ENCODE results near the gene KAT5. TPM values are rescaled to one million over a fixed set of nuclear protein-coding genes. Genes with fewer than 3 reads are reported as not detected.
"Not testable (repeated sequence)": the region's sequence is repeated elsewhere in the genome, so short reads cannot be mapped to it uniquely, and the experiment has no call there.

The KAT5 gene
- total and polyA plus RNA-seq, 2 of the 13 experiments (the other 11 are each of a cell fraction or from before 2014, with no cell fraction given), result 35.2 to 48.3 TPM

GRCh38 chr11:65745049-65745448 lies 33.0 kb downstream of the KAT5 start:
- CTCF ChIA-PET (ENCODE audit: low intra/inter-chr PET ratio, low total read pairs), result interaction anchor here (1.2 to 2.5 kb wide), 7 partner anchors 25 to 244 kb away, joined by 3 to 57 read pairs (median 9); partner anchors contain the start of genes AP5B1, FIBP and KAT5
- Histone ChIP-seq H3K9me3 (ENCODE audit: low read length) (no peaks in the 10 kb centered on the region), H2AFZ (ENCODE audit: low read length) (peak overlapping the region; percentile 70), H3K79me2 (ENCODE audit: insufficient read depth, low read length) (no peaks in the 10 kb centered on the region), H3K9ac (ENCODE audit: insufficient read depth, low read depth, low read length) (no peak overlapping the region), H3K4me1 (ENCODE audit: insufficient read depth, low read length) (peaks cover 8% of the 10 kb centered on the region), H3K4me3 (replicated peaks in 1 of 3; ENCODE audit: insufficient read depth in 1 of 3, low read depth in 2 of 3, low read length in 3 of 3) (peak overlapping the region in 2 of 3 experiments; percentile 3 to 56; a peak in 3 of 6 replicates), H3K27ac (ENCODE audit: extremely low read length, insufficient read depth, low read length) (no peak overlapping the region), H3K4me2 (ENCODE audit: low read depth, low read length) (peak overlapping the region; percentile 77), H3K36me3 (replicated peaks in 1 of 2; ENCODE audit: control insufficient read depth in 1 of 2, insufficient read depth in 2 of 2, low read length in 2 of 2) (no peaks in the 10 kb centered on the region), H3K27me3 (ENCODE audit: control insufficient read depth in 1 of 2, insufficient read depth in 2 of 2, low read length in 2 of 2) (no peaks in the 10 kb centered on the region; a peak in 1 of 5 replicates), H4K20me1 (ENCODE audit: insufficient read depth, low read length) (no peaks in the 10 kb centered on the region)
- no peak for DNase-seq (ENCODE audit: low spot score)
- TF ChIP-seq, protein P1, sequence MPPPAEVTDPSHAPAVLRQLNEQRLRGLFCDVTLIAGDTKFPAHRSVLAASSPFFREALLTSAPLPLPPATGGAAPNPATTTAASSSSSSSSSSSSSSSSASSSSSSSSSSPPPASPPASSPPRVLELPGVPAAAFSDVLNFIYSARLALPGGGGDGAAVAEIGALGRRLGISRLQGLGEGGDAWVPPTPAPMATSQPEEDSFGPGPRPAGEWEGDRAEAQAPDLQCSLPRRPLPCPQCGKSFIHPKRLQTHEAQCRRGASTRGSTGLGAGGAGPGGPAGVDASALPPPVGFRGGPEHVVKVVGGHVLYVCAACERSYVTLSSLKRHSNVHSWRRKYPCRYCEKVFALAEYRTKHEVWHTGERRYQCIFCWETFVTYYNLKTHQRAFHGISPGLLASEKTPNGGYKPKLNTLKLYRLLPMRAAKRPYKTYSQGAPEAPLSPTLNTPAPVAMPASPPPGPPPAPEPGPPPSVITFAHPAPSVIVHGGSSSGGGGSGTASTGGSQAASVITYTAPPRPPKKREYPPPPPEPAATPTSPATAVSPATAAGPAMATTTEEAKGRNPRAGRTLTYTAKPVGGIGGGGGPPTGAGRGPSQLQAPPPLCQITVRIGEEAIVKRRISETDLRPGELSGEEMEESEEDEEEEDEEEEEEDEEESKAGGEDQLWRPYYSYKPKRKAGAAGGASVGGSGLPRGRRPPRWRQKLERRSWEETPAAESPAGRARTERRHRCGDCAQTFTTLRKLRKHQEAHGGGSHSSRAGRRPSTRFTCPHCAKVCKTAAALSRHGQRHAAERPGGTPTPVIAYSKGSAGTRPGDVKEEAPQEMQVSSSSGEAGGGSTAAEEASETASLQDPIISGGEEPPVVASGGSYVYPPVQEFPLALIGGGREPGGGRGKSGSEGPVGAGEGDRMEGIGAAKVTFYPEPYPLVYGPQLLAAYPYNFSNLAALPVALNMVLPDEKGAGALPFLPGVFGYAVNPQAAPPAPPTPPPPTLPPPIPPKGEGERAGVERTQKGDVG (CRISPR knock-in tag; IDR thresholded peaks at IDR 0.05; ENCODE audit: borderline replicate concordance), result no peak
- TF ChIP-seq ZNF292 (CRISPR knock-in tag; IDR thresholded peaks at IDR 0.05; ENCODE audit: borderline replicate concordance, low read depth), result 0 out of 2 replicates have a peak, but pooled peaks have one; percentile 18
- no peak for FAIRE-seq
- ATAC-seq, result peak; percentile 83
- 45% methylated on average over 4 of the region's 17 CpGs for WGBS (ENCODE audit: low lambda C conversion rate)
- POLR2A ChIA-PET, result interaction anchor here (1.0 to 2.5 kb wide), 10 partner anchors 20 to 145 kb away, joined by 3 to 15 read pairs (median 7); partner anchors contain the start of genes AP5B1, CCDC85B, KAT5 and MUS81
- no TSS peak for BruUV-seq (replicated peaks)
- intact Hi-C loops (cut with micrococcal nuclease; ENCODE audit: unreplicated experiment) (no loop called here), in situ Hi-C loops (cut with HindIII; ENCODE audit: extremely low pct_ligation_motif_present, low pct_unique_long_range_greater_than_20kb) (no loop called here)

DNA sequence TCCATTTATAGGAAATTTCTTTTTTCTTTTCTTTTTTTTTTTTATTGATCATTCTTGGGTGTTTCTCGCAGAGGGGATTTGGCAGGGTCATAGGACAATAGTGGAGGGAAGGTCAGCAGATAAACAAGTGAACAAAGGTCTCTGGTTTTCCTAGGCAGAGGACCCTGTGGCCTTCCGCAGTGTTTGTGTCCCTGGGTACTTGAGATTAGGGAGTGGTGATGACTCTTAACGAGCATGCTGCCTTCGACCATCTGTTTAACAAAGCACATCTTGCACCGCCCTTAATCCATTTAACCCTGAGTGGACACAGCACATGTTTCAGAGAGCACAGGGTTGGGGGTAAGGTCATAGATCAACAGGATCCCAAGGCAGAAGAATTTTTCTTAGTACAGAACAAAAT lies 50.1 kb downstream of the KAT5 start:
- H3K27ac ChIP-seq (ENCODE audit: extremely low read length, insufficient read depth, low read length); intact Hi-C loops (cut with micrococcal nuclease; ENCODE audit: unreplicated experiment); H3K36me3 ChIP-seq (replicated peaks in 1 of 2; ENCODE audit: control insufficient read depth in 1 of 2, insufficient read depth in 2 of 2, low read length in 2 of 2); BruUV-seq (replicated peaks); H3K4me3 ChIP-seq (replicated peaks in 1 of 3; ENCODE audit: insufficient read depth in 1 of 3, low read depth in 2 of 3, low read length in 3 of 3); H2AFZ ChIP-seq (ENCODE audit: low read length); H3K79me2 ChIP-seq (ENCODE audit: insufficient read depth, low read length); in situ Hi-C loops (cut with HindIII; ENCODE audit: extremely low pct_ligation_motif_present, low pct_unique_long_range_greater_than_20kb); H3K27me3 ChIP-seq (ENCODE audit: control insufficient read depth in 1 of 2, insufficient read depth in 2 of 2, low read length in 2 of 2); H3K9ac ChIP-seq (ENCODE audit: insufficient read depth, low read depth, low read length); DNase-seq (ENCODE audit: low spot score); POLR2A ChIA-PET; H3K9me3 ChIP-seq (ENCODE audit: low read length); ATAC-seq; FAIRE-seq; H3K4me2 ChIP-seq (ENCODE audit: low read depth, low read length); H4K20me1 ChIP-seq (ENCODE audit: insufficient read depth, low read length); CTCF ChIA-PET (ENCODE audit: low intra/inter-chr PET ratio, low total read pairs): not testable (repeated sequence)
- 2% methylated on average over 5 of the region's 5 CpGs for WGBS (ENCODE audit: low lambda C conversion rate)
- 0 out of 2 replicates have a peak, but pooled peaks have one; percentile 19 for TF ChIP-seq BCL6 (CRISPR knock-in tag; IDR thresholded peaks at IDR 0.05)
- peaks cover 24% of the 10 kb centered on the region for H3K4me1 ChIP-seq (ENCODE audit: insufficient read depth, low read length)

- H3K36me3 ChIP-seq (replicated peaks in 1 of 2; ENCODE audit: control insufficient read depth in 1 of 2, insufficient read depth in 2 of 2, low read length in 2 of 2); H3K9me3 ChIP-seq (ENCODE audit: low read length); H2AFZ ChIP-seq (ENCODE audit: low read length); FAIRE-seq; POLR2A ChIA-PET; H3K4me2 ChIP-seq (ENCODE audit: low read depth, low read length); CTCF ChIA-PET (ENCODE audit: low intra/inter-chr PET ratio, low total read pairs); intact Hi-C loops (cut with micrococcal nuclease; ENCODE audit: unreplicated experiment); H3K4me3 ChIP-seq (replicated peaks in 1 of 3; ENCODE audit: insufficient read depth in 1 of 3, low read depth in 2 of 3, low read length in 3 of 3); in situ Hi-C loops (cut with HindIII; ENCODE audit: extremely low pct_ligation_motif_present, low pct_unique_long_range_greater_than_20kb); ATAC-seq; H3K27ac ChIP-seq (ENCODE audit: extremely low read length, insufficient read depth, low read length); BruUV-seq (replicated peaks); H3K9ac ChIP-seq (ENCODE audit: insufficient read depth, low read depth, low read length); DNase-seq (ENCODE audit: low spot score); H3K27me3 ChIP-seq (ENCODE audit: control insufficient read depth in 1 of 2, insufficient read depth in 2 of 2, low read length in 2 of 2); H3K79me2 ChIP-seq (ENCODE audit: insufficient read depth, low read length); H4K20me1 ChIP-seq (ENCODE audit: insufficient read depth, low read length): not testable (repeated sequence)
- peaks cover 24% of the 10 kb centered on the region for H3K4me1 ChIP-seq (ENCODE audit: insufficient read depth, low read length)
- 75% methylated on average over 7 of the region's 29 CpGs for WGBS (ENCODE audit: low lambda C conversion rate)
Observed at GRCh38 chr11:65762816-65763215, 50.8 kb downstream of the KAT5 start.
